GM12872 (cell line): Measurements from ENCODE around the gene MFSD6.

ENCODE experiments used
- TF ChIP-seq, protein P1 (sequence below): IDR thresholded peaks from 3 replicates; pipeline ENCODE4 v1.5.1; 2011; ENCODE audit warnings: low read depth, mild to moderate bottlenecking, low read length, moderate library complexity; ENCODE audit not compliant: insufficient read depth

MFSD6 gene

DNA sequence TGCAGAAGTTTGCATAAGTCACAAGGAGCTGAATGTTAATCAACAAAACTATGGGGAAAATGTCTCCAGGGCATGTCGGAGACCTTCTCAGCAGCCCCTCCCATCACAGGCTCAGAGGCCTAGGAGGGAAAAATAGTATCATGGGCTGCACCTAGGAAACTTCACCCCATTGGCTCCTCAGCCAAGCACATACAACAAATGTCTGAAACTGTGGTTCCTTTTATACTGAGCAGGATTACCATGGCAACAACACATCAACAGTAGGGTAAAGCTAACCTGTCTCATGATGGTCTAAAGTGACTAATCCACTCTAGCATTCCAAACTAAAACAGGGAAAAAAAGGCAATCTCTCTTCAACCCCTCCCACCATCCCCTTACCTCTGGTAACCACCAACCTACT, 129.6 kb downstream of the MFSD6 start:
- TF ChIP-seq, protein P1, sequence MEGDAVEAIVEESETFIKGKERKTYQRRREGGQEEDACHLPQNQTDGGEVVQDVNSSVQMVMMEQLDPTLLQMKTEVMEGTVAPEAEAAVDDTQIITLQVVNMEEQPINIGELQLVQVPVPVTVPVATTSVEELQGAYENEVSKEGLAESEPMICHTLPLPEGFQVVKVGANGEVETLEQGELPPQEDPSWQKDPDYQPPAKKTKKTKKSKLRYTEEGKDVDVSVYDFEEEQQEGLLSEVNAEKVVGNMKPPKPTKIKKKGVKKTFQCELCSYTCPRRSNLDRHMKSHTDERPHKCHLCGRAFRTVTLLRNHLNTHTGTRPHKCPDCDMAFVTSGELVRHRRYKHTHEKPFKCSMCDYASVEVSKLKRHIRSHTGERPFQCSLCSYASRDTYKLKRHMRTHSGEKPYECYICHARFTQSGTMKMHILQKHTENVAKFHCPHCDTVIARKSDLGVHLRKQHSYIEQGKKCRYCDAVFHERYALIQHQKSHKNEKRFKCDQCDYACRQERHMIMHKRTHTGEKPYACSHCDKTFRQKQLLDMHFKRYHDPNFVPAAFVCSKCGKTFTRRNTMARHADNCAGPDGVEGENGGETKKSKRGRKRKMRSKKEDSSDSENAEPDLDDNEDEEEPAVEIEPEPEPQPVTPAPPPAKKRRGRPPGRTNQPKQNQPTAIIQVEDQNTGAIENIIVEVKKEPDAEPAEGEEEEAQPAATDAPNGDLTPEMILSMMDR = no peak

DNA sequence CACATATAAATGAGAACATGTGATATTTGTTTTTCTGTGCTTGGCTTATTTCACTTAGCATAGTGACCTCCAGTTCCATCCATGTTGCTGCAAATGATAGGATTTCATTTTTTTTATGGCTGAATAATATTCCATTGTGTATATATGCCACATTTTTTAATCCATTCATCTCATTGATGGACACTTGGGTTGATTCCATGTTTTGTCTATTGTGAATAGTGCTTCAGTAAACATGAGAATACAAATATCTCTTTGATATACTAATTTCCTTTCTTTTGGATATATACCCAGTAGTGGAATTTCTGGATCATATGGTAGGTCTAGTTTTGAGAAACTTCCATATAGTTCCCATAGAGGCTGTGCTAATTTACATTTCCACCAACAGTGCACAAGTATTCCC, 130.0 kb downstream of the MFSD6 start:
- TF ChIP-seq, protein P1 = no peak

- TF ChIP-seq, protein P1 = no peak
Observed at GRCh38 chr2:190540048-190540447, 131.9 kb downstream of the MFSD6 start.

- TF ChIP-seq, protein P1 = no peak
Observed at GRCh38 chr2:190545093-190545492, 136.9 kb downstream of the MFSD6 start.

GRCh38 chr2:190545555-190546385, 137.6 kb downstream of the MFSD6 start:
- TF ChIP-seq, protein P1 = no peak

DNA sequence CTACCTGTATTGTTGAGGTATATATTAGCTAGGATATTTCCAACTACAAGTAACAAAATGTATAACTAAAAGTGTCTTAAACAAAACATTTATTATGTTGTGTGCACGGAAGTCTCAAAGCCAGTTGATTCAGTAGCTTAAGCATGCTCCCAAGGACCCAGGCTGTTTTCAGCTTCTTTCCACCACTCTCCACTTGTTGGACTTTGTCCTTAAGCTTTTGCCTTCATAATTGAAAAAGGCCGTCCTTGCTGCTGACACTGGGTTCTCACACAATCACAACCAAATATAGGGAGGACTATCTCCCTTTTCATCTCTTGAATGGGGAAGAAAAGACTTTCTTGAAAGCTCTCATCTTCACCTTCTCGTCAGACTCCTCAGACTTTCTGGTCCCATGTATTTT, 138.6 kb downstream of the MFSD6 start:
- TF ChIP-seq, protein P1 = no peak

- TF ChIP-seq, protein P1 = no peak
Observed at GRCh38 chr2:190547886-190548285, 139.7 kb downstream of the MFSD6 start.
